Activated CD8-positive, alpha-beta memory T cell treated with anti-CD3 and anti-CD28 coated beads, Interleukin-2, amount 50 U/mL, for 24 hours (primary cell): Measurements from ENCODE around the gene SORT1.

Source experiments
- DNase-seq: peaks from one replicate; pipeline ENCODE4 v3.0.0-alpha.2; 2020; ENCODE audit errors: extremely low read depth

Gene SORT1

DNA sequence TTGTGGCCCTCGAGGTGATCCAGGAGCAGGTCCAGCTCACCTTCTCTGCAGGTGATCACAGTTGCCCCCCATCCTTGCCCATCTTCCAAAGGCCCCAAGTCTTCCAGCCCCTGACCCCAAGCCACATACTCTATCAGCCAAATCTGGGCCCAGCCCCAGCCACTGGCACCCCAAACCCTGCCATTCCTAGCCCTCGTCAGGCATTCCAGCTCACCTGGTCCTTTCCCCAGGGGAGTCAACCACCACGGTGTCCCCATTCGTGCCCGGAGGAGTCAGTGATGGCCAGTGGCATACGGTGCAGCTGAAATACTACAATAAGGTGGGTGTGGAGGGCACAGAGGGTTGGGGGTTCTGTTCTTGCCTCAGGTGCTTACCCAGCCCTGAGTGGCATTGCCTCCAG, 136.1 kb downstream of the SORT1 start:
- DNase-seq: no peak

DNA sequence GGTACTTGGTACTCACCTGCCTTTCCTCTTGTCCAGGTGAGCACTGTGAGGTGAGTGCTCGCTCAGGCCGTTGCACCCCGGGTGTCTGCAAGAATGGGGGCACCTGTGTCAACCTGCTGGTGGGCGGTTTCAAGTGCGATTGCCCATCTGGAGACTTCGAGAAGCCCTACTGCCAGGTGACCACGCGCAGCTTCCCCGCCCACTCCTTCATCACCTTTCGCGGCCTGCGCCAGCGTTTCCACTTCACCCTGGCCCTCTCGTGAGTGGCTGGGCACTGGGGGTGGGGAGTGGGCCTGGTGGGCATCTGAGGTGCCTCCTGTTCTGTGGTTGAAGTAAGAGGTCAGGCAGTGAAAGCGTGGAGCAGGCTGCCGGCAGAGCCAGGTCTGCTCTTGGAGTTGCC, 136.7 kb downstream of the SORT1 start:
- no peak for DNase-seq

DNA sequence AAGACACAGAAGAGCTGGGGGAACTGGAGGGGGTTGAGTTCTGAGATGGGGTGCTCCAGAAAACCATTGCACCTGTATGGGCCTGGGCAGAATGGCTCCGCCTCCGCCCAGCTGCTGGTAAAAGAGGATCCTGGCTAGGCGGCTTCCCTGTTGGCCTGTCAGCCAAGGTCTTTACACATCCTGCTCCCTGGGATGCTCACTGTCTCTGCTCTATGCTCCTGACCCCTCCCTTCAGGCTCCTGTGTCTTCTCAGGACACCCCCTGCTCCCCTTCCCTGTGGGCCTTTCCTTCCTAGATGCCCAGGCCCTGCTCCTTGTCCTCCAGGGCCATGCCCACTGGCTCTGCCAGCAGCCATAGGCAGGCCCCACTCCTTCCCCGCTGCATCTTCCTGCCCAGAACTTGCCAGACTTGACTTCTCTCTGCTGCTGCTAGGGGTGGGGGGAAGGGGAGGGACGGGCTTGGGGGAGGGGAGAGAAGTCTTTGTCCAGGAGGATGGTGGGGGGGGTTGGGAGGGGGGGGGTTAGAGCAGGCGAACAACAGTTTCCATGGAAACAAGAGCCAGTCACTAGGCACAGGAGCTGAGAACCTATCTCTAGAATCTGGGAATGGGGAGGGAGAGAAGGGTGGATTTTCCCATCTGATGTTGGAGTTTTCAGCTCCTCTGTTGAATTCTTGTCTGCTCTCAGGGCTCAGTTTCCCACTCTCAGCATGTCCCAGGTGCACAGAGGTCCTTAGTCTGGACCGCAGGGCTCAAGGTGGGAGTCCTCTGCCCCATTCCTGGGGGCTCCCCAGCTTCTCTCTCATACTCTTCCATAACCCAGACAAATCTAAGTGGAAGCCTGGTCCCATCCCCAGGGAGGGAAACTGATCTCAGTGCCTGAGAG, 137.8 kb downstream of the SORT1 start:
- DNase-seq: no peak
